Measurements from ENCODE around the gene PGAP6. TPM values are rescaled to one million over a fixed set of nuclear protein-coding genes. Genes with fewer than 3 reads are reported as not detected.
"Not testable (repeated sequence)": the region's sequence is repeated elsewhere in the genome, so short reads cannot be mapped to it uniquely, and the experiment has no call there.

Gene PGAP6
- total and polyA plus RNA-seq, 2 of the 8 experiments (the other 6 are each of a cell fraction or from before 2014, with no cell fraction given): 86.8 to 364 TPM

- not testable (repeated sequence) for H3K4ac ChIP-seq (replicated peaks; ENCODE audit: insufficient read length, low read depth, low read length); H2BK5ac ChIP-seq (ENCODE audit: low read depth, low read length); H2BK120ac ChIP-seq (replicated peaks; ENCODE audit: low read depth, low read length); H4K8ac ChIP-seq (ENCODE audit: extremely low read depth, insufficient read depth, low read length); H3K4me3 ChIP-seq (ENCODE audit: extremely low read depth in 1 of 4, insufficient read depth in 2 of 4, low read depth in 3 of 4, low read length in 4 of 4); H3K27me3 ChIP-seq (replicated peaks in 1 of 4; ENCODE audit: control insufficient read depth in 3 of 4, extremely low read depth in 1 of 4, insufficient read depth in 3 of 4, low read length in 3 of 4); H3K23me2 ChIP-seq (ENCODE audit: low read depth, low read length); H3K18ac ChIP-seq (ENCODE audit: extremely low read depth, low read length); H2AK5ac ChIP-seq (ENCODE audit: low read depth, low read length); H3K4me1 ChIP-seq (replicated peaks in 1 of 4; ENCODE audit: control insufficient read depth in 3 of 4, insufficient read depth in 4 of 4, low read length in 3 of 4); H3K4me2 ChIP-seq (ENCODE audit: insufficient read depth in 1 of 2, low read depth in 2 of 2, low read length in 2 of 2); H3K27ac ChIP-seq (ENCODE audit: low read depth, low read length); H3K14ac ChIP-seq (ENCODE audit: insufficient read length); H3K9me3 ChIP-seq (ENCODE audit: insufficient read depth in 2 of 2, low read depth in 1 of 2, low read length in 1 of 2); H4K5ac ChIP-seq (ENCODE audit: insufficient read length, low read depth, low read length); H3K56ac ChIP-seq (replicated peaks; ENCODE audit: insufficient read length, low read depth, low read length); DNase-seq (ENCODE audit: low read depth in 1 of 2, low spot score in 2 of 2); H3K9ac ChIP-seq (replicated peaks in 1 of 4; ENCODE audit: extremely low read depth in 1 of 4, low read depth in 3 of 4, low read length in 3 of 4); H3K23ac ChIP-seq (ENCODE audit: insufficient read length); H2AFZ ChIP-seq (ENCODE audit: low read length); H4K91ac ChIP-seq (replicated peaks; ENCODE audit: insufficient read length, low read length); H2BK12ac ChIP-seq (ENCODE audit: low read depth, low read length); H2BK20ac ChIP-seq (ENCODE audit: low read length); FAIRE-seq; H2BK15ac ChIP-seq (ENCODE audit: low read length)
- Histone ChIP-seq H4K20me1 (replicated peaks in 1 of 2; ENCODE audit: control insufficient read depth in 1 of 2, insufficient read depth in 2 of 2, low read length in 2 of 2) (peaks cover 14 to 38% of the 10 kb centered on the region in 2 experiments), H3K79me1 (ENCODE audit: low read depth, low read length) (peaks cover 33% of the 10 kb centered on the region), H3K79me2 (ENCODE audit: control insufficient read depth in 1 of 2, insufficient read depth in 2 of 2, low read length in 2 of 2) (peaks cover 16 to 77% of the 10 kb centered on the region in 2 experiments; a peak in 3 of 4 replicates), H3K36me3 (ENCODE audit: control insufficient read depth in 2 of 4, insufficient read depth in 4 of 4, low read length in 3 of 4) (peaks cover 7 to 20% (median 10%) of the 10 kb centered on the region in 4 experiments; a peak in 6 of 8 replicates)
- ChIA-PET POLR2A (ENCODE audit: partially characterized antibody) (interaction anchor here (0.7 to 1.2 kb wide), 3 partner anchors 18 to 296 kb away, joined by 3 to 4 read pairs (median 3); no protein-coding TSS in a partner anchor), CTCF (ENCODE audit: partially characterized antibody) (interaction anchor here (0.8 to 2.4 kb wide), 9 partner anchors 11 to 121 kb away, joined by 3 to 12 read pairs (median 4); no protein-coding TSS in a partner anchor)
- WGBS, 2 experiments (ENCODE audit: extremely low coverage in 1 of 2, insufficient coverage in 1 of 2, insufficient read length in 1 of 2, insufficient replicate concordance in 2 of 2, low coverage in 1 of 2, low lambda C conversion rate in 2 of 2, missing lambda C conversion rate in 1 of 2): 91% methylated on average over 10 of the region's 10 CpGs; no CpG with 5 or more reads in 1 of the 2 experiments
Observed at GRCh38 chr16:348495-348894, 33.3 kb downstream of the PGAP6 start.

Measured in H1 (cell line).